WTC11 (cell line): ENCODE data around the gene KCNJ16. TPM values are rescaled to one million over a fixed set of nuclear protein-coding genes. Genes with fewer than 3 reads are reported as not detected.

ENCODE experiments used
- ATAC-seq: fragments of 200-7000 bp; cut with Tn5 transposase; 2 replicates; pipeline ENCODE4 v1.10.0; 2021; ENCODE audit warnings: mild to moderate bottlenecking, moderate library complexity
- CTCF ChIA-PET: fragments of 300-600 bp; sonication (Branson Sonifier 250); formaldehyde crosslinking; loops from one replicate; lab custom pipeline; 2021; ENCODE audit warnings: antibody characterized with exemption; lab: Charles Lee
- POLR2A ChIA-PET: fragments of 350-600 bp; sonication (Branson Sonifier 250); formaldehyde crosslinking; loops from one replicate; lab custom pipeline; 2021; ENCODE audit warnings: antibody characterized with exemption; lab: Charles Lee
- DNase-seq: peaks from one replicate; pipeline ENCODE4 v3.0.0; 2021; ENCODE audit warnings: low spot score
- H3K27ac Mint-ChIP-seq: 2 replicates; pipeline ENCODE4 v1.8.0; 2021; ENCODE audit warnings: mixed read lengths
- H3K27me3 Mint-ChIP-seq: 2 replicates; pipeline ENCODE4 v1.8.0; 2021; ENCODE audit warnings: low read depth, mild to moderate bottlenecking, moderate library complexity, mixed read lengths
- H3K36me3 Mint-ChIP-seq: 2 replicates; pipeline ENCODE4 v1.8.0; 2021; ENCODE audit warnings: mixed read lengths
- H3K4me1 Mint-ChIP-seq: 2 replicates; pipeline ENCODE4 v1.8.0; 2022; ENCODE audit warnings: mixed read lengths
- H3K4me3 Mint-ChIP-seq: 2 replicates; pipeline ENCODE4 v1.8.0; 2021; ENCODE audit warnings: mild to moderate bottlenecking, moderate library complexity, mixed read lengths
- H3K9me3 Mint-ChIP-seq: 2 replicates; pipeline ENCODE4 v1.8.0; 2021; ENCODE audit warnings: mixed read lengths
- AFF4 ChIP-seq: sonication (generic); formaldehyde crosslinking; IDR thresholded peaks from 2 replicates; pipeline ENCODE4 v1.8.1; 2023; ENCODE audit warnings: mild to moderate bottlenecking, missing genetic modification reagents, borderline replicate concordance
- ATF1 ChIP-seq: sonication (generic); formaldehyde crosslinking; IDR thresholded peaks from 2 replicates; pipeline ENCODE4 v1.8.1; 2023; ENCODE audit warnings: mild to moderate bottlenecking, moderate library complexity, missing genetic modification reagents
- ATF3 ChIP-seq: sonication (generic); formaldehyde crosslinking; conservative IDR thresholded peaks from 2 replicates; pipeline ENCODE4 v1.8.1; 2022; ENCODE audit warnings: mild to moderate bottlenecking, missing genetic modification reagents
- CTCF ChIP-seq: fragments of 200-600 bp; IDR thresholded peaks from 2 replicates; pipeline ENCODE4 v1.8.0; 2022; ENCODE audit warnings: antibody characterized with exemption
- ESRRA ChIP-seq: sonication (generic); formaldehyde crosslinking; IDR thresholded peaks from 2 replicates; pipeline ENCODE4 v1.8.1; 2022; ENCODE audit warnings: mild to moderate bottlenecking, missing genetic modification reagents, borderline replicate concordance
- FOXP1 ChIP-seq: sonication (generic); formaldehyde crosslinking; IDR thresholded peaks from 2 replicates; pipeline ENCODE4 v1.8.0; 2022; ENCODE audit warnings: missing genetic modification reagents, mild to moderate bottlenecking, moderate library complexity, borderline replicate concordance
- IRF1 ChIP-seq: sonication (generic); formaldehyde crosslinking; IDR thresholded peaks from 2 replicates; pipeline ENCODE4 v1.8.0; 2023; ENCODE audit warnings: missing genetic modification reagents
- IRF2 ChIP-seq: sonication (generic); formaldehyde crosslinking; IDR thresholded peaks from 2 replicates; pipeline ENCODE4 v1.8.0; 2022; ENCODE audit warnings: low read depth, missing genetic modification reagents, borderline replicate concordance
- JUN ChIP-seq: sonication (generic); formaldehyde crosslinking; IDR thresholded peaks from 2 replicates; pipeline ENCODE4 v1.8.0; 2023; ENCODE audit warnings: mild to moderate bottlenecking, missing genetic modification reagents
- KAT7 ChIP-seq: sonication (generic); formaldehyde crosslinking; IDR thresholded peaks from 2 replicates; pipeline ENCODE4 v1.8.1; 2023; ENCODE audit warnings: missing genetic modification reagents, mild to moderate bottlenecking, borderline replicate concordance
- MLX ChIP-seq: sonication (generic); formaldehyde crosslinking; IDR thresholded peaks from 2 replicates; pipeline ENCODE4 v1.8.1; 2023; ENCODE audit warnings: mild to moderate bottlenecking, missing genetic modification reagents, moderate library complexity
- NFYB ChIP-seq: sonication (generic); formaldehyde crosslinking; conservative IDR thresholded peaks from 2 replicates; pipeline ENCODE4 v1.8.0; 2022; ENCODE audit warnings: low read depth, missing genetic modification reagents
- PRDM15 ChIP-seq: sonication (generic); formaldehyde crosslinking; IDR thresholded peaks from 2 replicates; pipeline ENCODE4 v1.8.0; 2022; ENCODE audit warnings: missing genetic modification reagents
- SMAD3 ChIP-seq: sonication (generic); formaldehyde crosslinking; IDR thresholded peaks from 2 replicates; pipeline ENCODE4 v1.8.0; 2022; ENCODE audit warnings: missing genetic modification reagents, mild to moderate bottlenecking, borderline replicate concordance
- SP1 ChIP-seq: sonication (generic); formaldehyde crosslinking; conservative IDR thresholded peaks from 2 replicates; pipeline ENCODE4 v1.8.1; 2022; ENCODE audit warnings: missing genetic modification reagents
- TEAD1 ChIP-seq: sonication (generic); formaldehyde crosslinking; IDR thresholded peaks from 2 replicates; pipeline ENCODE4 v1.8.0; 2022; ENCODE audit warnings: mild to moderate bottlenecking, missing genetic modification reagents
- ZNF232 ChIP-seq: sonication (generic); formaldehyde crosslinking; IDR thresholded peaks from 2 replicates; pipeline ENCODE4 v1.8.0; 2022; ENCODE audit warnings: mild to moderate bottlenecking, missing genetic modification reagents
- ZNF263 ChIP-seq: sonication (generic); formaldehyde crosslinking; IDR thresholded peaks from 2 replicates; pipeline ENCODE4 v1.8.1; 2022; ENCODE audit warnings: low read depth, mild to moderate bottlenecking, moderate library complexity, missing genetic modification reagents
- total RNA-seq: library from RNA; stranded (reverse); gene quantifications from 3 replicates; pipeline ENCODE4 v1.2.3, GENCODE V29; 2021

KCNJ16 gene
- total RNA-seq, 1 experiment from 2014 or later: not detected

GRCh38 chr17:70107904-70108565 lies 33.0 kb downstream of the KCNJ16 start:
- POLR2A ChIA-PET: no interaction called here
- TF ChIP-seq ATF3 (CRISPR knock-in tag) (no peak), IRF2 (CRISPR knock-in tag) (no peak), NFYB (no peak)
- CTCF ChIA-PET: no interaction called here
- H3K4me3 Mint-ChIP-seq: no peak overlapping the region
- DNase-seq (no peak), ATAC-seq (no peak)
- H3K27ac Mint-ChIP-seq: no peak overlapping the region
- no peaks in the 10 kb centered on the region for H3K27me3 Mint-ChIP-seq
- no peaks in the 10 kb centered on the region; the same call in 1 of the 2 replicates for H3K9me3 Mint-ChIP-seq
- no peaks in the 10 kb centered on the region for H3K4me1 Mint-ChIP-seq
- H3K36me3 Mint-ChIP-seq: no peaks in the 10 kb centered on the region

GRCh38 chr17:70109497-70109896 lies 34.5 kb downstream of the KCNJ16 start:
- DNase-seq (no peak), ATAC-seq (no peak)
- H3K27ac Mint-ChIP-seq: no peak overlapping the region
- H3K27me3 Mint-ChIP-seq: no peaks in the 10 kb centered on the region
- no peak overlapping the region for H3K4me3 Mint-ChIP-seq
- no peaks in the 10 kb centered on the region for H3K36me3 Mint-ChIP-seq
- ChIA-PET CTCF (no interaction called here), POLR2A (no interaction called here)
- TF ChIP-seq FOXP1 (CRISPR knock-in tag): no peak
- TF ChIP-seq ATF1: no peak
- no peaks in the 10 kb centered on the region for H3K4me1 Mint-ChIP-seq
- no peaks in the 10 kb centered on the region; the same call in 1 of the 2 replicates for H3K9me3 Mint-ChIP-seq

GRCh38 chr17:70110443-70110880 lies 35.4 kb downstream of the KCNJ16 start:
- no peaks in the 10 kb centered on the region for H3K4me1 Mint-ChIP-seq
- ATAC-seq (no peak), DNase-seq (no peak)
- H3K36me3 Mint-ChIP-seq: no peaks in the 10 kb centered on the region
- no peak overlapping the region for H3K4me3 Mint-ChIP-seq
- ChIA-PET POLR2A (no interaction called here), CTCF (no interaction called here)
- H3K9me3 Mint-ChIP-seq: no peaks in the 10 kb centered on the region; the same call in 1 of the 2 replicates
- no peak overlapping the region for H3K27ac Mint-ChIP-seq
- H3K27me3 Mint-ChIP-seq: no peaks in the 10 kb centered on the region
- no peak for TF ChIP-seq SMAD3
- no peak for TF ChIP-seq TEAD1 (CRISPR knock-in tag)
- no peak for TF ChIP-seq JUN (CRISPR knock-in tag)
- TF ChIP-seq AFF4 (CRISPR knock-in tag): no peak
- TF ChIP-seq ESRRA (CRISPR knock-in tag): no peak
- no peak for TF ChIP-seq KAT7 (CRISPR knock-in tag)
- no peak for TF ChIP-seq ATF1
- TF ChIP-seq ZNF263: no peak
- no peak for TF ChIP-seq IRF1
- no peak for TF ChIP-seq ZNF232 (CRISPR knock-in tag)
- no peak for TF ChIP-seq SP1 (CRISPR knock-in tag)
- TF ChIP-seq PRDM15 (CRISPR knock-in tag): no peak
- no peak for TF ChIP-seq CTCF
- no peak for TF ChIP-seq MLX (CRISPR knock-in tag)
